ENCODE data around the gene PDIA5.
"Not testable (repeated sequence)": the region's sequence is repeated elsewhere in the genome, so short reads cannot be mapped to it uniquely, and the experiment has no call there.

PDIA5 gene

GRCh38 chr3:123151251-123151705 lies 84.5 kb downstream of the PDIA5 start:
- DNase-seq = no peak

DNA sequence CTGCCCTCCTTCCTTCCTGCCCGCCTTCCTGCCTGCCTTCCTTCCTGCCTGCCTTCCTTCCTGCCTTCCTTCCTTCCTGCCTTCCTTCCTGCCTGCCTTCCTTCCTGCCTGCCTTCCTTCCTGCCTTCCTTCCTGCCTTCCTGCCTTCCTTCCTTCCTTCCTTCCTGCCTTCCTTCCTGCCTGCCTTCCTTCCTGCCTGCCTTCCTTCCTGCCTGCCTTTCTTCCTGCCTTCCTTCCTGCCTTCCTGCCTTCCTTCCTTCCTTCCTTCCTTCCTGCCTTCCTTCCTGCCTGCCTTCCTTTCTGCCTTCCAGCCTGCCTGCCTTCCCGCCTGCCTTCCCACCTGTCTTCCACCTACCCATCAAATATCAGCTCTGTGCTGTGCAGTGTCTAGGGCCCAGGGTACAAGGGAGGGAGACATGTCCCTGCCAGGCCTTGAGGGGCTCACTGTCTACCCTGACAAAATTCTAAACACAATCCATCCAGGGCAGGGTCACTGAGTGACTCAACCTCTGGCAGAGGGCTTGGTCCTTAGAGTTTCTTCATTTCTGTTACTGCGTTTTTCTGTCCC lies 85.1 kb downstream of the PDIA5 start:
- DNase-seq = not testable (repeated sequence)

GRCh38 chr3:123152687-123153086 lies 85.9 kb downstream of the PDIA5 start:
- no peak for DNase-seq

- DNase-seq = no peak
Measured at GRCh38 chr3:123153125-123154019, 86.5 kb downstream of the PDIA5 start.

- DNase-seq = no peak
Measured at GRCh38 chr3:123154020-123154985, 87.5 kb downstream of the PDIA5 start.

DNA sequence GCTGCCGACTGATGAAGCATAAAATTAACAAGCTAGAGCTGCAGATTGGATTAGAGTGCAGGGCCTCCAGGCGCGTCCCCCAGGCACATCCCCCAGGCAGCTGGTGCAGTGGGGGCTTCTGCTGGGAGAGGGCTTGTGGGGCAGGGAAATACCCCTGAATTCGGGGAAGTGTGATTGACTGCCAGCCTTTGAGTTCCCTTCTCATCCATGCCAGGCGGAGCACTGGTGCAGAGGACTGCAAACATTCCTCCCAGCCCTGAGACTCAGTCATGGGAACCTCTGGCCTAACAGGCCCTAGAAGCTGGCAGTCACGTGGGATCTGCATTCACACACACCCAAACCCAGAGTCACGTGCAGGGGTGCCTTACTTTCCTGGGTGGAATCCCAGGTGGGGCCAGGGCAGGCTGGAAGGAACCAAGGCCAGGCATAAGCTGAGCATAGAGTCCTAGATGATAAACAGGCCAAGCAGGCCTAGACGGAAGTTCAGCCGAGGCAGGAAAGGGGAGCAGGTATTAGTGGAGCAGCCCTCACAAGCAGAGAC lies 88.7 kb downstream of the PDIA5 start:
- no peak for DNase-seq

- no peak for DNase-seq
Measured at GRCh38 chr3:123156276-123156995, 89.6 kb downstream of the PDIA5 start.

- DNase-seq = no peak
Measured at GRCh38 chr3:123157209-123157597, 90.4 kb downstream of the PDIA5 start.

DNA sequence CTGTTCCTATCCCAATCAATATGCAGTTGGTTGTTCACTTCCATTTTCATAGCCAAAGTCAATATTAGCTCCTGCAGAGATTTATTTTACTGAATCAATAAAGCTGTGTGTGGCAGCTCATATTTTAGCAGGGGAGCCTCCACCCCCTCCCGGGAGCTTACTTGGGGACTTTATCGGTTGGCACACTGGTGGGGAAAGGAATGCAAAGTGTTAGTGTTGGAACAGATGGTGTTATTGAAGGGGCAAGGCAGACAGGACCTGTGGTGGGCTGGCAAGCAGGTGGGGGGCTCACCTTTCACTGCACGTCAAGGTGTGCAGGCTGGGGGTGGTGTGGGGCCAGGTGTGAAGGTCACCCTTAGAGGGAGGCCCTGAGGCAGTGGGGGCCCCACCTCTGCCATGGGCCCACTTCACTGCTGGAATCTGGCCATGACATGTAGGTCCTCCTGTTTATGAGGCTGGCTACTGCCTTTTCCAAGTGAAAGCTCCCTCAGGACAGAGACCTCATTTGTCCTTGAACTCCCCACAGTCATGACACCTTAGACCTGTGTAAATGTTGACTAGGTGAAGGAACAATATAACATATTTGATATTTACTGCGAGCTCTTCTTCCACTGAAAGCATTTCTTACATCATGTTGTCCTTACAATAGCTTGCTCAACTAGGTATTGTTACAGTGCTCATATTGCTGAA lies 90.9 kb downstream of the PDIA5 start:
- no peak for DNase-seq

DNA sequence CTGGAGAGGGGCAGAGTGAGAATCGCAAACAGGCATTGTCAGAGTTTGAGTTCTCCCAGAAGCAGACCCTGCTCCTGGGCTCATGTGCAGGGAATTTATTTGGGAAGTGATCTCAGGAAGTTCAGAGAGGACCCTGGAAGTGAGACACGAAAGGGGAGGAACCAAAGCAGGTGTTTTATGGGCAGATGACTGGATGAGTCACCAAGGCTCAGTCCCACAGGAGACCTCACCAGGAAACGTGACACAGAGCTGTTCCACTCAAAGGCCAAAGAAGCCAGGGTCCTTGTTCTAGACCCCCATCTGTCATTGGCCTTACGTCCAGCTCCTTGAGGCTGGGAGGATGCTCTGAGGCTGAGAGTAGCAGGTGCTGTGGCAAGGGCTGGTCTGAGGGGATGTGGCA lies 91.5 kb downstream of the PDIA5 start:
- no peak for DNase-seq

DNA sequence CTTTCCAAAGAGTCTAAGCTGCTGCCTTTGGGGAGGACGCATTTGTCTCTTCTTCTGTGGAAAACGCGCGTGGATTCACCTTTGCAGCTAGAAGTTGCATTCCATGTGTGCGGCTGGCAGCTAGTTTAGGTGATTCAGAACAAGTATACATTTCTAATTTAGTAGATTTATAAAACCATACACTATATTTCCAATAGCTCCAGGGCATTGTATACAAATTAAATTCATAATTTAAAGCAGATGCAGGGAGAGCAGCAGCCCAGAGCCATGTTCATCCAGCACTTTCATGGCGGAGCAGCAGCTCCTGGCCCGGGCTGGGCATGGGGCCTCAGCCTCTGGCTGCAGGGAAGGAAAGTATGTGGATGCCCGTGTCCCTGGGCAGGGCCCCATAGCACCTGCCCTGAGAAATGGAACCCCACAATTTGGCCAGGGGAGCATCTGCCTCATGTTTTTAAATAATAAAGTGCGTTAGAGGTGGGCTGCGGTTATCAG lies 92.1 kb downstream of the PDIA5 start:
- no peak for DNase-seq

- DNase-seq = no peak
Measured at GRCh38 chr3:123159926-123160635, 93.3 kb downstream of the PDIA5 start.

- DNase-seq = no peak
Measured at GRCh38 chr3:123161167-123161566, 94.3 kb downstream of the PDIA5 start.

GRCh38 chr3:123163141-123163540 lies 96.3 kb downstream of the PDIA5 start:
- no peak for DNase-seq

GRCh38 chr3:123165163-123165562 lies 98.3 kb downstream of the PDIA5 start:
- no peak for DNase-seq

DNA sequence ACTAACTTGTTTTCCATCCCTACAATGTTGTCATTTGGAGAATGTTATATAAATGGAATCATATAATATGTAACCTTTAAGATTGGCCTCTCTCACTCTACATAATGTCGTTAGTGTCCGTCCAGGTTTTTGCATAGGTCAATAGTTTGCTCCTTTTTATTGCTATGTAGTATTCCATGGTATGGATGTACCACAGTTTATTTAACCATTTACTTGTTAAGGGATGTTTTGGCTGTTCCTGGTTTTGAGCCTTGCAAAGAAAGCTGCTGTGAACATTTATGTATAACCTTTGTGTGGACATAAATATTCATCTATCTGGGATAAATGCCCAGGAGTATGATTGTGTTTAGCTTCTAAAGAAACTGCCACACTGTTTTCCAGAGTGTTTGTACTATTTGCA lies 100.9 kb downstream of the PDIA5 start:
- DNase-seq = no peak

DNA sequence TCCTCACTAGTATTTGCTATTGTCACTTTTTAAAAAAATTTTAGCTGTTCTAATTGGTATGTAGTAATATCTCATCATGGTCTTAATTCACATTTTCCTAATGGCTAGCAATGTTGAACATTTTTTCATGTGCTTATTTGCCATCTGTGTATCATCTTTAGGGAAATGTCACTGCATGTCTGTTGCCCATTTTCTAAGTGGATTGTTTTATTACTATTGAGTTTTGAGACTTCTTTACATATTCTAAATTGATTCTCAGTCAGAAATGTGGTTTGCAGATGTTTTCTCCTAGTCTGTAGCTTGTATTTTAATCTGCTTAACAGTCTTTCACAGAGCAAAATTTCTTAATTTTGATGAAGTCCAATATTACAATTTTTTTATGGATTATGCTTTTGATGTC lies 101.3 kb downstream of the PDIA5 start:
- DNase-seq = no peak

DNA sequence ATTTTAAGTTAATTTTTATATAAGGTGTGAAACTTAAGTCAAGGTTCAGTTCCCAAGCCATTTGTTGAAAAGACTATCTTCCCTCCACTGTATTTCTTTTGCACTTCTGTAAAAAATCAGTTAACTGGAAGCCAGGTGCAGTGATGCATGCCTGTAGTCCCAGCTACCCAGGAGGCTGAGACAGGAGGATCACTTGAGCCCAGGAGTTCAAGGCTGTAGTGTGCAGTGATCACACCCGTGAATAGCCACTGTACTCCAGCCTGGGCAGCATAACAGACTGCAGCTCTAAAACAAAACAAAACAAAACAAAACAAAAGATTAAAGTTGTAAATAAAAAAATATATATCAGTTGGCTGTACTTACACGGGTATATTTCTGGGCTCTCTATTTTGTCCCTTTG lies 101.8 kb downstream of the PDIA5 start:
- no peak for DNase-seq

DNA sequence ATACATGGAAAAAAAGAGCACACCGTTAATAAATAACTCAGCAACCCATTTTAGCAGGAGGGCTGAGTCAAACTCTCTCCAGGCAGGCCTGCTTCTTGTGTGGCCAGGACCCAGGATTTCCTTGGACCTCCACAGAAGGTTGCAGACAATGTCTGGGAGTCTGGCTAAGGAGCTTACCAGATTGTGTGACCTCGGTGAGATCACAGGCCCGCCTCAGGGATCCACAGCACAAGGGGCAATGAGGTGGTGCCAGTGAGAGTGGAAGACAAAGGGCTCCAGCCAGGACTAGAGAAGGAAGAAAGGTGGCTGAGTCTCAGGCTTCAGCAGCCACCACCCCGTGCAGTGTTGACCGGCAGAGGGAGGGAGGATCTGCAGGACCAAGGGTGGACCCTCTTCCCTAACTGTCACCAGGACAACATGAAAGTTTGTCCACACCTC lies 102.7 kb downstream of the PDIA5 start:
- no peak for DNase-seq

GRCh38 chr3:123169930-123170329 lies 103.1 kb downstream of the PDIA5 start:
- no peak for DNase-seq

DNA sequence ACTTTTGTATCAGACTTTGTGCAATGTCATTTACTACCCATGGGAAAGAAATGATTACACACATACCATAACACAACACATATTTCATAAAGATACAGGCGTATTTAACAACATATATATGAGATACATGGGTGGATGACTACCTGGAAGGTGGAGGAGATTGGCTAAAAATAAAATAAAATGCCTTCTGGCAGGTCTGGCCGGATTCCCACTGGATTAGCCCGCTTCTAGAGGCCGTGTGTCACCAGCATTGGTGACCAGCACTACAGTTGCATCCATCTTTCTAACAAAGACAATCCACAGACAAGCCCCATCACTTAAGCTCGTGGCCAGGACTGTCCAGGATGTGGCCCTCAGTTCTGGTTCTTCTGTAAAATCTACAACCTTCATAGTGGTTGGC lies 114.0 kb downstream of the PDIA5 start:
- DNase-seq = no peak

Measured in islet precursor cell (in vitro differentiated cells).